ENCODE results near the gene CTIF.

DNA sequence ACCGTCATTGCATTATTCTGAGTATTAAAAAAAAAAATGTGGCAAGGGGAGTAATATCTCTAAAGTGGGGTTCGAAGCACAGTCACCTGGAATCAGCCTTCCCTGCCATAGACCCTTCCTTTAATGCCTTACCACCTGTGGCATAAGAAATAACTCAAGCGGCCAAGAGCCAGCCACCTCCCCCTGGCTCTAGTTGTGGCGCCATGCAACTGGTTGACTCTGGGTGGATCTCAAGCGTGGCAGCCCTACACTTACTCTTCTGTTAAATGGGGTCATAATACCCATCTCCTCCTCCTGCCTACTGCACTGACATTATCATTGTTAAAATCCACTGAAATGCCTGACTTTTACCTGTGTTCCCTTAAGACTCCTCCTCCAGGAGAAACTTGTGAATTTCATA lies 236.1 kb downstream of the CTIF start:
- TF ChIP-seq EZH2 (IDR thresholded peaks at IDR 0.05) (no peak), POLR2AphosphoS5 (IDR thresholded peaks at IDR 0.05; ENCODE audit: borderline replicate concordance, low read depth, low read length) (no peak)
